Measurements from ENCODE around the gene HES3.
A peak's percentile ranks its signal among the peaks of the same experiment; 100 is the strongest.

The HES3 gene

DNA sequence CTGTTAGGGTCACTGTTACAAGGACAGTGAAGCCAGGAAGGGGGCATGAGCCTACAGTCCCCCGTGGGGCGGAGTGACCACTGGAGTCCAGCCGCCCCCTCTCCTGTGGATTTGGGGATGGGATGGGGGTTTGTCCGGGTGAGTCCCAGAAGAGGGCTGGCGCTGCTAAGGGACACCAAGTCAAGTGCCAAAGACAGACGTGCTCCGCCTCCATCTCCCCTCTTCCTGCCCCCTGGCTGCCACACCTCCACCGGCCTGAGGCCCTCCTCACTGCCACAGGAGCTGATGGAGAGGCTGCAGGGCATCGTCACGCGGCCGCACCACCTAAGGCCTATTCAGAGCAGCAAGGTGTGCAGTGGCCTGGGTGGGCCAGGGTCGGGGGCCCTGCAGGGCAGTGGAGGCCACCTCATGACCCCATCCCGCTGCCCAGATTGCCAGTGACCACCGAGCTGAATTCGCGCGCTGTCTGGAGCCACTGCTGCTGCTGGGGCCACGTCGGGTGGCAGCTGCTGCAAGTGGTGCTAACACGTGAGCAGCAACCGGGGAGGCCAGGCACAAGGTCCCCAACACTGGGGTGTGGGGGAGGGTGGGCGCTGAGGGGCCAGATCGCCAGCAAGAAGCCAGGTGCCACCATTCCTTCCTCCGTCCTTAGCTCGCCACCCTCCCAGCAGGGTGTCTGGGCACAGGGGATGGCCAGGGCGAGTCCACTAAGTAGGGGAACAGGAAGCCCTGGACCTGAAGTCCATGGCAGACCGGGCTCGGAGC, 33.2 kb upstream of the HES3 start:
- peaks cover 17% of the 10 kb centered on the region for H3K27me3 ChIP-seq (ENCODE audit: insufficient read depth, poor library complexity, severe bottlenecking)
- no peak overlapping the region for H3K4me3 ChIP-seq (replicated peaks; ENCODE audit: insufficient read depth, low read length)
- DNase-seq (ENCODE audit: low read depth in 1 of 2, low spot score in 1 of 2), result no peak
- no peak overlapping the region for H3K27ac ChIP-seq (replicated peaks)
- TF ChIP-seq, protein P1, sequence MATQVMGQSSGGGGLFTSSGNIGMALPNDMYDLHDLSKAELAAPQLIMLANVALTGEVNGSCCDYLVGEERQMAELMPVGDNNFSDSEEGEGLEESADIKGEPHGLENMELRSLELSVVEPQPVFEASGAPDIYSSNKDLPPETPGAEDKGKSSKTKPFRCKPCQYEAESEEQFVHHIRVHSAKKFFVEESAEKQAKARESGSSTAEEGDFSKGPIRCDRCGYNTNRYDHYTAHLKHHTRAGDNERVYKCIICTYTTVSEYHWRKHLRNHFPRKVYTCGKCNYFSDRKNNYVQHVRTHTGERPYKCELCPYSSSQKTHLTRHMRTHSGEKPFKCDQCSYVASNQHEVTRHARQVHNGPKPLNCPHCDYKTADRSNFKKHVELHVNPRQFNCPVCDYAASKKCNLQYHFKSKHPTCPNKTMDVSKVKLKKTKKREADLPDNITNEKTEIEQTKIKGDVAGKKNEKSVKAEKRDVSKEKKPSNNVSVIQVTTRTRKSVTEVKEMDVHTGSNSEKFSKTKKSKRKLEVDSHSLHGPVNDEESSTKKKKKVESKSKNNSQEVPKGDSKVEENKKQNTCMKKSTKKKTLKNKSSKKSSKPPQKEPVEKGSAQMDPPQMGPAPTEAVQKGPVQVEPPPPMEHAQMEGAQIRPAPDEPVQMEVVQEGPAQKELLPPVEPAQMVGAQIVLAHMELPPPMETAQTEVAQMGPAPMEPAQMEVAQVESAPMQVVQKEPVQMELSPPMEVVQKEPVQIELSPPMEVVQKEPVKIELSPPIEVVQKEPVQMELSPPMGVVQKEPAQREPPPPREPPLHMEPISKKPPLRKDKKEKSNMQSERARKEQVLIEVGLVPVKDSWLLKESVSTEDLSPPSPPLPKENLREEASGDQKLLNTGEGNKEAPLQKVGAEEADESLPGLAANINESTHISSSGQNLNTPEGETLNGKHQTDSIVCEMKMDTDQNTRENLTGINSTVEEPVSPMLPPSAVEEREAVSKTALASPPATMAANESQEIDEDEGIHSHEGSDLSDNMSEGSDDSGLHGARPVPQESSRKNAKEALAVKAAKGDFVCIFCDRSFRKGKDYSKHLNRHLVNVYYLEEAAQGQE (IDR thresholded peaks at IDR 0.05; ENCODE audit: insufficient replicate concordance, low read depth), result no peak
- TF ChIP-seq, protein P2, sequence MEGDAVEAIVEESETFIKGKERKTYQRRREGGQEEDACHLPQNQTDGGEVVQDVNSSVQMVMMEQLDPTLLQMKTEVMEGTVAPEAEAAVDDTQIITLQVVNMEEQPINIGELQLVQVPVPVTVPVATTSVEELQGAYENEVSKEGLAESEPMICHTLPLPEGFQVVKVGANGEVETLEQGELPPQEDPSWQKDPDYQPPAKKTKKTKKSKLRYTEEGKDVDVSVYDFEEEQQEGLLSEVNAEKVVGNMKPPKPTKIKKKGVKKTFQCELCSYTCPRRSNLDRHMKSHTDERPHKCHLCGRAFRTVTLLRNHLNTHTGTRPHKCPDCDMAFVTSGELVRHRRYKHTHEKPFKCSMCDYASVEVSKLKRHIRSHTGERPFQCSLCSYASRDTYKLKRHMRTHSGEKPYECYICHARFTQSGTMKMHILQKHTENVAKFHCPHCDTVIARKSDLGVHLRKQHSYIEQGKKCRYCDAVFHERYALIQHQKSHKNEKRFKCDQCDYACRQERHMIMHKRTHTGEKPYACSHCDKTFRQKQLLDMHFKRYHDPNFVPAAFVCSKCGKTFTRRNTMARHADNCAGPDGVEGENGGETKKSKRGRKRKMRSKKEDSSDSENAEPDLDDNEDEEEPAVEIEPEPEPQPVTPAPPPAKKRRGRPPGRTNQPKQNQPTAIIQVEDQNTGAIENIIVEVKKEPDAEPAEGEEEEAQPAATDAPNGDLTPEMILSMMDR (IDR thresholded peaks at IDR 0.05; ENCODE audit: insufficient read depth, low read length), result no peak
- no peak for TF ChIP-seq SPI1 (IDR thresholded peaks at IDR 0.05; ENCODE audit: borderline replicate concordance, low read depth)
- TF ChIP-seq POLR2AphosphoS5 (IDR thresholded peaks at IDR 0.05; ENCODE audit: low read depth), result no peak
- TF ChIP-seq GABPA (IDR thresholded peaks at IDR 0.05; ENCODE audit: low read depth), result no peak

DNA sequence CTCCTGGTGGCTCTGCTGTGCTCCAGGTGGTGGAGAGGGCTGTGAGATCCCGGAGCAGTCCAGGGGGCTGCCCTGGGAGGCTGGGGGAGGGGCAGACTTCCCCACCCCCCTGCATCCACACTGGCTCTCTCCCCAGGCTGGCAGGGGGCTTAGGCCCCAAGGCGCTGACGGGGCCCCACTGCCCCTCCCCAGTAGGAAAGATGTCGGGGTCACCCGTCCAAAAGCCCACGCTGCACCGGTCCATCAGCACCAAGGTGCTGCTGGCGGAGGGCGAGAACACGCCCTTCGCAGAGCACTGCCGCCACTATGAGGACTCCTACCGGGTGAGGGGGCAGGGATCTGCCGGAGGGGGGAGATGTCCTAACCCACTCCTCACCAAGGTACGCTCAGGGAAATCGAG, 32.2 kb upstream of the HES3 start:
- H3K27me3 ChIP-seq (ENCODE audit: insufficient read depth, poor library complexity, severe bottlenecking), result peaks cover 8% of the 10 kb centered on the region
- DNase-seq (ENCODE audit: low read depth in 1 of 2, low spot score in 1 of 2), result no peak
- TF ChIP-seq POLR2AphosphoS5 (IDR thresholded peaks at IDR 0.05; ENCODE audit: low read depth) (no peak), GABPA (IDR thresholded peaks at IDR 0.05; ENCODE audit: low read depth) (no peak), SPI1 (IDR thresholded peaks at IDR 0.05; ENCODE audit: borderline replicate concordance, low read depth) (no peak)
- TF ChIP-seq, protein P2 (IDR thresholded peaks at IDR 0.05; ENCODE audit: insufficient read depth, low read length), result no peak
- TF ChIP-seq, protein P1 (IDR thresholded peaks at IDR 0.05; ENCODE audit: insufficient replicate concordance, low read depth), result no peak
- H3K4me3 ChIP-seq (replicated peaks; ENCODE audit: insufficient read depth, low read length), result no peak overlapping the region
- no peak overlapping the region for H3K27ac ChIP-seq (replicated peaks)

DNA sequence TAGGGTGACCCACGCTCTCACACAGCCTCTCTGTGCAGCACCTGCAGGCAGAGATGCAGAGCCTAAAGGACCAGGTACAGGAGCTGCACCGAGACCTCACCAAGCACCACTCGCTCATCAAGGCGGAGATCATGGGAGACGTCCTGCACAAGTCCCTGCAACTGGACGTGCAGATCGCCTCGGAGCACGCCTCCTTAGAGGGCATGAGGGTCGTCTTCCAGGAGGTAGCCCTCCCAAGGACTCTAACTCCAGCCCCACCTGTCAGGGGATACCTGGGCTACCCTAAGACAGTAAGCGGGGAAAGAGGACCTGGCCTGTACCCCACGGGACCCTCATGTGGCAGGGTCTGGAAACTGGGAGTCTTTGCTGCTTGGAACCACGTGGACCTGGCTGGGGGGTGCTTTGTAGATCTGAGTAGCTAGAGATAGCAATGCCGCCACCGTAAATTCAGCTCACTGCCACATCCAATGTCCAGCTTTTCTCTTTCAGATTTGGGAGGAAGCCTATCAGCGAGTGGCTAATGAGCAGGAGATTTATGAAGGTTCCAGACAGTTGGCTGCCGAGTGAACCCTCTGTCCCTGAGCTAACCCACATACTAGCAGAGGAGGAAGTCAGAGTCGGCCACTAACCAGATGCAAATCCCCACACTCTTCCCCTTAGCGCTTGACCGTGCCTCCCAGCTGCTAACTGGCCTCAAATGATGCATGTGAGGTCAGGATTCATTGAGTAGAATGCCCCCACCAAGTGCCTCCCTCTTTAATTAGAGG, 31.6 kb upstream of the HES3 start:
- no peak overlapping the region for H3K4me3 ChIP-seq (replicated peaks; ENCODE audit: insufficient read depth, low read length)
- peak in 1 of 2 experiments; percentile 52 for DNase-seq (ENCODE audit: low read depth in 1 of 2, low spot score in 1 of 2)
- TF ChIP-seq, protein P2 (IDR thresholded peaks at IDR 0.05; ENCODE audit: insufficient read depth, low read length), result no peak
- TF ChIP-seq SPI1 (IDR thresholded peaks at IDR 0.05; ENCODE audit: borderline replicate concordance, low read depth) (peak; percentile 74; the same call in 1 of the 2 replicates), GABPA (IDR thresholded peaks at IDR 0.05; ENCODE audit: low read depth) (no peak), POLR2AphosphoS5 (IDR thresholded peaks at IDR 0.05; ENCODE audit: low read depth) (0 out of 2 replicates have a peak, but pooled peaks have one; percentile 27)
- TF ChIP-seq, protein P1 (IDR thresholded peaks at IDR 0.05; ENCODE audit: insufficient replicate concordance, low read depth), result no peak
- H3K27ac ChIP-seq (replicated peaks), result no peak overlapping the region
- peaks cover 1% of the 10 kb centered on the region for H3K27me3 ChIP-seq (ENCODE audit: insufficient read depth, poor library complexity, severe bottlenecking)
